Measurements from ENCODE around the gene FRMD4A. TPM values are rescaled to one million over a fixed set of nuclear protein-coding genes. Genes with fewer than 3 reads are reported as not detected.
"Not testable (repeated sequence)": the region's sequence is repeated elsewhere in the genome, so short reads cannot be mapped to it uniquely, and the experiment has no call there.

FRMD4A gene
- total RNA-seq, 2 donors from 2014 or later = 8.6 to 10.2 TPM

- no peak overlapping the region for H3K9ac ChIP-seq (ENCODE audit: low read depth in 2 of 2, low read length in 2 of 2)
- H3K4me1 ChIP-seq = no peaks in the 10 kb centered on the region
- H3K27me3 ChIP-seq = no peaks in the 10 kb centered on the region
- DNase-seq = peak; percentile 26
- intact Hi-C loops (cut with DNase I) = loop anchor here (10.0 kb wide), 2 partner anchors 308 to 688 kb away; no protein-coding TSS in a partner anchor
- peak overlapping the region; percentile 36 for H3K27ac ChIP-seq
- no peaks in the 10 kb centered on the region for H3K36me3 ChIP-seq
- H3K4me3 ChIP-seq = no peak overlapping the region
- no peak for TF ChIP-seq CTCF (IDR thresholded peaks at IDR 0.05)
- H3K9me3 ChIP-seq = no peaks in the 10 kb centered on the region
These were observed 543.7 kb downstream of the FRMD4A start for GRCh38 chr10:13787015-13787421.

GRCh38 chr10:13784067-13784466, 546.7 kb downstream of the FRMD4A start:
- Histone ChIP-seq H3K4me3 (no peak overlapping the region), H3K27ac (no peak overlapping the region), H3K36me3 (no peaks in the 10 kb centered on the region), H3K9me3 (no peaks in the 10 kb centered on the region), H3K4me1 (no peaks in the 10 kb centered on the region), H3K9ac (ENCODE audit: low read depth in 2 of 2, low read length in 2 of 2) (no peak overlapping the region), H3K27me3 (no peaks in the 10 kb centered on the region)
- intact Hi-C loops (cut with DNase I) = loop anchor here (10.0 kb wide), 2 partner anchors 311 to 691 kb away; no protein-coding TSS in a partner anchor
- DNase-seq = no peak
- no peak for TF ChIP-seq CTCF (IDR thresholded peaks at IDR 0.05)

- Histone ChIP-seq H3K36me3 (no peaks in the 10 kb centered on the region), H3K27ac (no peak overlapping the region), H3K9ac (ENCODE audit: low read depth in 2 of 2, low read length in 2 of 2) (no peak overlapping the region), H3K27me3 (no peaks in the 10 kb centered on the region), H3K4me3 (no peak overlapping the region), H3K9me3 (no peaks in the 10 kb centered on the region), H3K4me1 (no peaks in the 10 kb centered on the region)
- no peak for DNase-seq
- intact Hi-C loops (cut with DNase I) = loop anchor here (2.0 to 10.0 kb wide), 3 partner anchors 121 to 695 kb away; no protein-coding TSS in a partner anchor
- no peak for TF ChIP-seq CTCF (IDR thresholded peaks at IDR 0.05)
These were observed 551.0 kb downstream of the FRMD4A start for GRCh38 chr10:13779748-13780147.

GRCh38 chr10:13778693-13778960, 552.1 kb downstream of the FRMD4A start:
- H3K27ac ChIP-seq; DNase-seq; H3K4me3 ChIP-seq; H3K9ac ChIP-seq (ENCODE audit: low read depth in 2 of 2, low read length in 2 of 2); H3K27me3 ChIP-seq; H3K36me3 ChIP-seq; H3K4me1 ChIP-seq; H3K9me3 ChIP-seq: not testable (repeated sequence)
- intact Hi-C loops (cut with DNase I) = loop anchor here (2.0 kb wide), 1 partner anchor 120 kb away; no protein-coding TSS in a partner anchor

GRCh38 chr10:13776861-13777311, 553.8 kb downstream of the FRMD4A start:
- H3K9ac ChIP-seq (ENCODE audit: low read depth in 2 of 2, low read length in 2 of 2) = no peak overlapping the region
- no peak overlapping the region for H3K4me3 ChIP-seq
- intact Hi-C loops (cut with DNase I) = no loop called here
- no peak for DNase-seq
- H3K36me3 ChIP-seq = no peaks in the 10 kb centered on the region
- no peaks in the 10 kb centered on the region for H3K4me1 ChIP-seq
- no peaks in the 10 kb centered on the region for H3K27me3 ChIP-seq
- TF ChIP-seq CTCF (IDR thresholded peaks at IDR 0.05) = no peak
- no peak overlapping the region for H3K27ac ChIP-seq
- no peaks in the 10 kb centered on the region for H3K9me3 ChIP-seq

- Histone ChIP-seq H3K9ac (ENCODE audit: low read depth in 2 of 2, low read length in 2 of 2) (no peak overlapping the region), H3K27ac (no peak overlapping the region), H3K9me3 (no peaks in the 10 kb centered on the region), H3K27me3 (no peaks in the 10 kb centered on the region), H3K4me1 (no peaks in the 10 kb centered on the region), H3K36me3 (no peaks in the 10 kb centered on the region), H3K4me3 (no peak overlapping the region)
- DNase-seq = no peak
- intact Hi-C loops (cut with DNase I) = no loop called here
- no peak for TF ChIP-seq CTCF (IDR thresholded peaks at IDR 0.05)
These were observed 554.6 kb downstream of the FRMD4A start for GRCh38 chr10:13775786-13776775.
